ENCODE data around the gene LAMA3.

The LAMA3 gene

GRCh38 chr18:23723121-23723520 lies 33.9 kb downstream of the LAMA3 start:
- no peak for DNase-seq (ENCODE audit: extremely low read depth, low read depth)
- no peak for TF ChIP-seq CTCF (IDR thresholded peaks at IDR 0.05; ENCODE audit: low read depth, low read length)

- no peak for TF ChIP-seq CTCF (IDR thresholded peaks at IDR 0.05; ENCODE audit: low read depth, low read length)
These were observed 35.4 kb downstream of the LAMA3 start for GRCh38 chr18:23724681-23725080.

GRCh38 chr18:23725351-23725750 lies 36.1 kb downstream of the LAMA3 start:
- TF ChIP-seq CTCF (IDR thresholded peaks at IDR 0.05; ENCODE audit: low read depth, low read length): no peak
- no peak for DNase-seq (ENCODE audit: extremely low read depth, low read depth)

More at GRCh38 chr18:23724681-23725080, 35.4 kb downstream of the LAMA3 start:
- DNase-seq (ENCODE audit: extremely low read depth, low read depth): no peak

GRCh38 chr18:23725827-23726661 lies 36.8 kb downstream of the LAMA3 start:
- no peak for DNase-seq (ENCODE audit: extremely low read depth, low read depth)
- TF ChIP-seq CTCF (IDR thresholded peaks at IDR 0.05; ENCODE audit: low read depth, low read length): no peak

- TF ChIP-seq CTCF (IDR thresholded peaks at IDR 0.05; ENCODE audit: low read depth, low read length): no peak
- DNase-seq (ENCODE audit: extremely low read depth, low read depth): no peak
These were observed 38.6 kb downstream of the LAMA3 start for GRCh38 chr18:23727707-23728493.

- TF ChIP-seq CTCF (IDR thresholded peaks at IDR 0.05; ENCODE audit: low read depth, low read length): no peak
- no peak for DNase-seq (ENCODE audit: extremely low read depth, low read depth)
These were observed 41.6 kb downstream of the LAMA3 start for GRCh38 chr18:23730857-23731256.

- TF ChIP-seq CTCF (IDR thresholded peaks at IDR 0.05; ENCODE audit: low read depth, low read length): no peak
- DNase-seq (ENCODE audit: extremely low read depth, low read depth): no peak
These were observed 42.6 kb downstream of the LAMA3 start for GRCh38 chr18:23731861-23732260.
